DOHH2 (cell line): ENCODE data around the gene FABP3.

ENCODE experiments used
- H3F3A ChIP-seq: fragments of 200-600 bp; sonication (generic), shearing (Covaris generic); 2 replicates; pipeline ENCODE4 v1.6.0; 2016; ENCODE audit warnings: antibody characterized with exemption, mild to moderate bottlenecking; ENCODE audit not compliant: control insufficient read depth, insufficient read depth
- H3K27ac ChIP-seq: fragments of 200-600 bp; sonication (generic); 2 replicates; pipeline ENCODE4 v1.5.1; 2014; ENCODE audit warnings: low read depth, mild to moderate bottlenecking, low read length, moderate library complexity
- H3K27me3 ChIP-seq: fragments of 200-600 bp; sonication (generic); 2 replicates; pipeline ENCODE4 v1.6.1; 2014; ENCODE audit warnings: mild to moderate bottlenecking, low read length, mixed read lengths; ENCODE audit not compliant: control insufficient read depth
- H3K36me3 ChIP-seq: fragments of 200-600 bp; sonication (generic); 2 replicates; pipeline ENCODE4 v1.6.1; 2014; ENCODE audit warnings: mild to moderate bottlenecking, low read length, moderate library complexity, mixed read lengths; ENCODE audit not compliant: control insufficient read depth
- H3K4me1 ChIP-seq: fragments of 200-600 bp; sonication (generic); 2 replicates; pipeline ENCODE4 v1.6.1; 2014; ENCODE audit warnings: mild to moderate bottlenecking, low read length, mixed read lengths; ENCODE audit not compliant: control insufficient read depth
- H3K4me2 ChIP-seq: fragments of 200-600 bp; sonication (generic); 2 replicates; pipeline ENCODE4 v1.6.0; 2014; ENCODE audit warnings: mild to moderate bottlenecking, low read length, moderate library complexity
- H3K4me3 ChIP-seq: fragments of 200-600 bp; sonication (generic); 2 replicates; pipeline ENCODE4 v1.5.1; 2014; ENCODE audit warnings: mild to moderate bottlenecking, low read length, mixed read lengths
- H3K79me2 ChIP-seq: fragments of 200-600 bp; sonication (generic); 2 replicates; pipeline ENCODE4 v1.6.1; 2014; ENCODE audit warnings: mild to moderate bottlenecking, low read length, mixed read lengths; ENCODE audit not compliant: control insufficient read depth
- H3K9me2 ChIP-seq: fragments of 200-600 bp; sonication (generic); replicated peaks from 2 replicates; pipeline ENCODE4 v1.6.1; 2014; ENCODE audit warnings: mild to moderate bottlenecking, low read length, mixed read lengths; ENCODE audit not compliant: control insufficient read depth
- H3K9me3 ChIP-seq: fragments of 200-600 bp; sonication (generic); 2 replicates; pipeline ENCODE4 v1.6.1; 2014; ENCODE audit warnings: antibody characterized with exemption, low read length, mixed read lengths; ENCODE audit not compliant: control insufficient read depth, insufficient read depth
- H4K20me1 ChIP-seq: fragments of 200-600 bp; sonication (generic); 2 replicates; pipeline ENCODE4 v1.6.0; 2014; ENCODE audit warnings: low read depth, mild to moderate bottlenecking, antibody characterized with exemption, low read length, moderate library complexity; ENCODE audit not compliant: control insufficient read depth, insufficient read depth
- CTCF ChIP-seq: fragments of 200-600 bp; sonication (generic); IDR thresholded peaks from one replicate; pipeline ENCODE4 v1.5.1; 2014; ENCODE audit warnings: antibody characterized with exemption, mild to moderate bottlenecking, low read depth, low read length; ENCODE audit not compliant: poor library complexity, severe bottlenecking
- EZH2phosphoT487 ChIP-seq: fragments of 200-600 bp; sonication (generic); IDR thresholded peaks from 2 replicates; pipeline ENCODE4 v1.6.1; 2017; ENCODE audit warnings: borderline replicate concordance, mild to moderate bottlenecking, antibody characterized with exemption, low read length, moderate library complexity, mixed read lengths

FABP3 gene

GRCh38 chr1:31336687-31337467 is 36.0 kb downstream of the FABP3 start:
- Histone ChIP-seq H3K9me3 (no peaks in the 10 kb centered on the region), H3K27me3 (no peaks in the 10 kb centered on the region), H3K79me2 (no peaks in the 10 kb centered on the region), H4K20me1 (no peaks in the 10 kb centered on the region), H3K4me2 (no peak overlapping the region), H3F3A (no peaks in the 10 kb centered on the region), H3K27ac (no peak overlapping the region), H3K4me3 (no peak overlapping the region), H3K36me3 (no peaks in the 10 kb centered on the region), H3K4me1 (peaks cover 20% of the 10 kb centered on the region), H3K9me2 (no peaks in the 10 kb centered on the region)
- TF ChIP-seq CTCF (no peak), EZH2phosphoT487 (no peak)

- H3K4me2 ChIP-seq, result 0 out of 2 replicates have a peak overlapping the region, but pooled peaks have one; percentile 7
- no peaks in the 10 kb centered on the region for H3F3A ChIP-seq
- peaks cover 20% of the 10 kb centered on the region for H3K4me1 ChIP-seq
These were observed 37.9 kb downstream of the FABP3 start for GRCh38 chr1:31335007-31335406.

GRCh38 chr1:31327381-31327780 is 45.5 kb downstream of the FABP3 start:
- H3K36me3 ChIP-seq, result no peaks in the 10 kb centered on the region
- no peaks in the 10 kb centered on the region for H3F3A ChIP-seq
- H3K79me2 ChIP-seq, result no peaks in the 10 kb centered on the region
- H3K9me3 ChIP-seq, result no peaks in the 10 kb centered on the region
- no peaks in the 10 kb centered on the region for H3K4me1 ChIP-seq
- no peaks in the 10 kb centered on the region for H3K27me3 ChIP-seq
- no peaks in the 10 kb centered on the region for H3K9me2 ChIP-seq
- H3K4me3 ChIP-seq, result no peak overlapping the region
- no peak for TF ChIP-seq CTCF
- TF ChIP-seq EZH2phosphoT487, result no peak
- no peak overlapping the region for H3K27ac ChIP-seq
- H3K4me2 ChIP-seq, result no peak overlapping the region
- no peaks in the 10 kb centered on the region for H4K20me1 ChIP-seq

More at GRCh38 chr1:31335007-31335406, 37.9 kb downstream of the FABP3 start:
- no peaks in the 10 kb centered on the region for H3K9me2 ChIP-seq
- no peak overlapping the region for H3K4me3 ChIP-seq
- H3K27ac ChIP-seq, result no peak overlapping the region
- H3K79me2 ChIP-seq, result no peaks in the 10 kb centered on the region
- H3K27me3 ChIP-seq, result no peaks in the 10 kb centered on the region
- no peaks in the 10 kb centered on the region for H4K20me1 ChIP-seq
- TF ChIP-seq EZH2phosphoT487 (no peak), CTCF (peak; percentile 47)
- H3K9me3 ChIP-seq, result no peaks in the 10 kb centered on the region
- H3K36me3 ChIP-seq, result no peaks in the 10 kb centered on the region
